D721Med (cell line): ENCODE measurements around the gene CA5B.
"Not testable (repeated sequence)": the region's sequence is repeated elsewhere in the genome, so short reads cannot be mapped to it uniquely, and the experiment has no call there.

Source experiments
- DNase-seq: peaks from one replicate; pipeline ENCODE4 v3.0.0; 2011; ENCODE audit warnings: low spot score; ENCODE audit not compliant: insufficient read length
- FAIRE-seq: peaks from 2 replicates; lab custom pipeline; 2011; peaks lifted over from hg19 to GRCh38; lab: Jason Lieb, UNC
- CTCF ChIP-seq: IDR thresholded peaks from 2 replicates; pipeline ENCODE4 v1.5.1; 2012; ENCODE audit warnings: mild to moderate bottlenecking, control low read depth; ENCODE audit not compliant: insufficient read depth; ENCODE audit errors: missing control alignments

CA5B gene

GRCh38 chrX:15816886-15817285, 78.8 kb downstream of the CA5B start:
- no peak for DNase-seq
- no peak for TF ChIP-seq CTCF
- no peak for FAIRE-seq

- DNase-seq (no peak), FAIRE-seq (no peak)
- no peak for TF ChIP-seq CTCF
Measured at GRCh38 chrX:15820106-15821073, 82.3 kb downstream of the CA5B start.

GRCh38 chrX:15822922-15823321, 84.9 kb downstream of the CA5B start:
- no peak for TF ChIP-seq CTCF
- DNase-seq (no peak), FAIRE-seq (no peak)

GRCh38 chrX:15825936-15826335, 87.9 kb downstream of the CA5B start:
- FAIRE-seq (no peak), DNase-seq (no peak)
- no peak for TF ChIP-seq CTCF

- DNase-seq (no peak), FAIRE-seq (no peak)
- TF ChIP-seq CTCF: no peak
Measured at GRCh38 chrX:15829217-15829616, 91.1 kb downstream of the CA5B start.

GRCh38 chrX:15831347-15831746, 93.3 kb downstream of the CA5B start:
- FAIRE-seq, DNase-seq: not testable (repeated sequence)

GRCh38 chrX:15834053-15834452, 96.0 kb downstream of the CA5B start:
- FAIRE-seq (no peak), DNase-seq (no peak)
- TF ChIP-seq CTCF: no peak
